SK-MEL-5 (cell line): ENCODE measurements around the gene IFT52. TPM values are rescaled to one million over a fixed set of nuclear protein-coding genes. Genes with fewer than 3 reads are reported as not detected.

Source experiments
- total RNA-seq: library from RNA; depleted of rRNA; stranded (reverse); fragments of >200 nt; shearing (Covaris generic); gene quantifications from 2 replicates; pipeline ENCODE4 v1.2.3, GENCODE V29; 2014; rRNA removed

The IFT52 gene
- total RNA-seq, 1 experiment from 2014 or later, result 26.8 TPM

Other genes with a start within 250 kb of the IFT52 start
- 45.6 and 48.8 TPM in 2 replicates for gene SRSF6, start 133.0 kb upstream of the IFT52 start, total RNA-seq
- gene L3MBTL1, start 83.2 kb upstream of the IFT52 start, total RNA-seq, result 1.2 and 2.0 TPM in 2 replicates
- gene SGK2, start 31.9 kb upstream of the IFT52 start, total RNA-seq, result 0.29 TPM in 1 of 2 replicates, not detected in the other
- 10.4 and 14.1 TPM in 2 replicates for gene MYBL2, start 76.2 kb downstream of the IFT52 start, total RNA-seq
- gene GTSF1L, start 136.1 kb downstream of the IFT52 start, total RNA-seq, result not detected in 2 replicates